Chondrocyte (in vitro differentiated cells): ENCODE results near the gene NR4A2. TPM values are rescaled to one million over a fixed set of nuclear protein-coding genes. Genes with fewer than 3 reads are reported as not detected.
A peak's percentile ranks its signal among the peaks of the same experiment; 100 is the strongest.

Experiments used
- DNase-seq: peaks from one replicate; pipeline ENCODE4 v3.0.0; 2021; ENCODE audit warnings: mixed read lengths, low spot score
- H3K27ac Mint-ChIP-seq: one replicate; pipeline ENCODE4 v1.8.0; 2021; ENCODE audit warnings: mild to moderate bottlenecking, moderate library complexity, mixed read lengths; ENCODE audit not compliant: unreplicated experiment
- H3K27me3 Mint-ChIP-seq: 2 replicates; pipeline ENCODE4 v1.8.0; 2021; ENCODE audit warnings: low read depth, mixed read lengths
- H3K36me3 Mint-ChIP-seq: 2 replicates; pipeline ENCODE4 v1.8.0; 2021; ENCODE audit warnings: low read depth, mixed read lengths
- H3K4me1 Mint-ChIP-seq: 2 replicates; pipeline ENCODE4 v1.8.0; 2021; ENCODE audit warnings: low read depth, mild to moderate bottlenecking, mixed read lengths
- H3K4me3 Mint-ChIP-seq: one replicate; pipeline ENCODE4 v1.8.0; 2021; ENCODE audit warnings: mild to moderate bottlenecking, moderate library complexity, mixed read lengths; ENCODE audit not compliant: unreplicated experiment
- H3K9me3 Mint-ChIP-seq: 2 replicates; pipeline ENCODE4 v1.8.0; 2021; ENCODE audit warnings: low read depth, mixed read lengths
- CTCF ChIP-seq: fragments of 200-600 bp; sonication (generic); IDR thresholded peaks from 2 replicates; pipeline ENCODE4 v1.5.0; 2021; ENCODE audit warnings: antibody characterized with exemption, mild to moderate bottlenecking, moderate library complexity
- total RNA-seq: library from RNA; stranded (reverse); gene quantifications from 3 replicates; pipeline ENCODE4 v1.2.1, GENCODE V29; 2021

The NR4A2 gene
- total RNA-seq, 1 donor from 2014 or later: 1.2 TPM

DNA sequence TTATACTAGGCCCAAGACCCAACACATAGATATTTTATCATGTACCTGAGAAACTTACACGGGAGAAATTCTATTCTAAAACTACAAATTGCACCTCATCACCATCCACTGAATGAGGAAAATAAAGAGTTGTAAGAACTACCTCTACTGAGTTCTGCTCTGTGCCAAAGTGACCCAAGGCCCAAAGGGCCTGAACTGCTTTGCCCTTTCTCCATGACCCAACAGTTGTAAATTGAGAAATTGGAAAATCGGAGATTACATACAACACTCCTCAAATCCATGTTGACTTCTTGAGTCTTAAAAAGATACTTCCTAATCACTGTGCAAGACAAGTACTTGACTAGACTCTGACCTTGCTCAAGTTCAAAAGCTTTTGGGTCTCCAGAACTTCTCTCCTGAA is 8.8 kb downstream of the NR4A2 start:
- H3K27me3 Mint-ChIP-seq: peaks cover 61% of the 10 kb centered on the region
- H3K4me3 Mint-ChIP-seq: no peak overlapping the region
- peaks cover 18% of the 10 kb centered on the region for H3K4me1 Mint-ChIP-seq
- H3K36me3 Mint-ChIP-seq: no peaks in the 10 kb centered on the region
- no peak for TF ChIP-seq CTCF
- no peak for DNase-seq
- H3K27ac Mint-ChIP-seq: no peak overlapping the region
- no peaks in the 10 kb centered on the region for H3K9me3 Mint-ChIP-seq

DNA sequence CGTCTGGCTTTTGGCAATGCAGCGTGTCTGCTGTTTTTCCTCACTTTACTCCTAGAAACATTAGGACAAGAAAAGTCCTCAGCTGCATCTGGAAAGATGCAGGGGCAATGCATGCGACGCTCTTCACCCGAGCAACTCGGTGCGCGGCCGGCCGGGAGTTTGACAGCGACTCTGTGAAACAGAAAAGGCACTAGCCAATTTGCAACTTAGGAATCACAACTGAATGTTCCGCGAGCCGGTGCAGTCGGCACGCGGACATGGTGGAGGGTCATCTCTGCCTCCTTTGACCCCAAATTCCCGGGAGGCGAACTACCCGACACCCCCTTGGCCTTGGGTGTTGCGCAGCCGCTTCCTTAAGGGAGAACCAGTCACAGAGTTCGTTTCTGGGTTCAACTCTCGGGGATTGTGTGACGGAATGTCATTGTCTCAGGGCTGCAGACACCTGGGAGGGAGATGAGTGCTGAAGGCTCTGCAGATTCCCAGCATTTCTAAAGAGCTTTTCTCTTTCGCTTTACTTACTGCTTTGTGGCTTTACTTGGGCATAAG is 9.8 kb downstream of the NR4A2 start:
- Mint-ChIP-seq H3K36me3 (no peaks in the 10 kb centered on the region), H3K4me3 (peak overlapping the region; percentile 22), H3K9me3 (no peaks in the 10 kb centered on the region), H3K27me3 (peaks cover 60% of the 10 kb centered on the region), H3K27ac (no peak overlapping the region), H3K4me1 (peaks cover 18% of the 10 kb centered on the region)
- TF ChIP-seq CTCF: no peak
- DNase-seq: peak; percentile 57

DNA sequence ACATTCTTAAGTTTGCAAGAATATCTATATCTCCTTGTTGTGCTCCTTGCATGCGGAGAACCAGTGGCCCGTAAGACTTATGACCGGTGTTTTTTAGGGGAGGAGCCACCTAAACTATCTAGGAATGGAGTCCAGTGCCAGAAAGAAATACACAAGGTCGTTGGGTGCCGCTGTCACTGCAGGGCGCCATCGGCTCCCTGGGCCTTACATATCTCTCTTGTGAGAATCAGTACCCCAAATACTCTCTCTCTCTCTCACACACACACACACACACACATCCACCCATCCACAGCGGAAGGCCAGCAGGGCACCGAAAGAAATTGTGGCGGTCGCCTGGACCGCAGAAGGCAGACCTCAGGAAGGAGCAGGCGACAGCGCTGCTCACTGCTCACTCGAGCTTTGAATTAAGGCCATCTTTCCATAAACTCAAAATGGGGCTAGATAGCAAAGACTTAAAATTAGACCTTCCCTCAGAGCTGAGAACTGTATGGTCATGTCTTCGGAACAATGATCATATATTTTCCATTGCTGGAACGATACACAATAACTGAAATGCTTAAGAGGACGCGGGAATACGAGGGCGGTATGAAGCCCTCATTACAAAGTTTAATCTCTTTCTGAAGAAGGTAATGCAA is 10.4 kb downstream of the NR4A2 start:
- TF ChIP-seq CTCF: no peak
- peaks cover 61% of the 10 kb centered on the region for H3K27me3 Mint-ChIP-seq
- DNase-seq: peak; percentile 39
- no peak overlapping the region for H3K4me3 Mint-ChIP-seq
- no peaks in the 10 kb centered on the region for H3K36me3 Mint-ChIP-seq
- peaks cover 18% of the 10 kb centered on the region for H3K4me1 Mint-ChIP-seq
- H3K27ac Mint-ChIP-seq: no peak overlapping the region
- no peaks in the 10 kb centered on the region for H3K9me3 Mint-ChIP-seq

DNA sequence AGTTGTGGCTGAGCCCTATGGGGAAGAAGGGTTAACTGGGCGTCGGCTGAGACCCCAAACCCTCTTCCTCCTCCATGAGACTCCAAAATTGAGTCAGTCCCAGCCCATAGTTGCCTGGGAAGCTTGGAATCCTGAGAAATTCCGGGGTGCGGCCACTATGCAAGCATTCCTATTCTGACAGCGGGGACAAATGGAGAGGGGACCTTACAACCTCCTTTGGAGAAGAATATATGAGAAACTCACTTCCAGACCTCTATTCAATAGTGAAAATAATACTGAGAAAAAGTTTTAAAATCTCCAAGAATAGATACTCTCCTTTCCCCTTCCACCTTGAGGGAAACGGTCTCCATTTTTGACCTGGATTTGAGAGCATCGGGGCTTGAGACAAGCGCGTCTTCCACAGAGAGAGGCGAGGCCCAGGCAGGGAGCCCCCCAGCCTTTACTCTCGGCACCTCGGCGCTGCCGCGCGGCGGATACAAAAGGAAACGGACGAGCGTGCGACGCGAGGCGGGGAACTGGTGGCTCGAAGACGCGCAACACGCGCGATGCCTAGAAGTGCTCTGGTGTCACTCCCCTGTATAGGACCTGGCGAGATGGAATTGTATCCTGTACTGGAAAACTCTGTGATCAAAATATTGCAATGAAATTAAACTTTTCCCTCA is 11.1 kb downstream of the NR4A2 start:
- H3K4me1 Mint-ChIP-seq: peaks cover 18% of the 10 kb centered on the region
- no peaks in the 10 kb centered on the region for H3K9me3 Mint-ChIP-seq
- H3K36me3 Mint-ChIP-seq: no peaks in the 10 kb centered on the region
- no peak for DNase-seq
- no peak overlapping the region for H3K27ac Mint-ChIP-seq
- TF ChIP-seq CTCF: no peak
- H3K27me3 Mint-ChIP-seq: peaks cover 55% of the 10 kb centered on the region
- H3K4me3 Mint-ChIP-seq: peak overlapping the region; percentile 57

DNA sequence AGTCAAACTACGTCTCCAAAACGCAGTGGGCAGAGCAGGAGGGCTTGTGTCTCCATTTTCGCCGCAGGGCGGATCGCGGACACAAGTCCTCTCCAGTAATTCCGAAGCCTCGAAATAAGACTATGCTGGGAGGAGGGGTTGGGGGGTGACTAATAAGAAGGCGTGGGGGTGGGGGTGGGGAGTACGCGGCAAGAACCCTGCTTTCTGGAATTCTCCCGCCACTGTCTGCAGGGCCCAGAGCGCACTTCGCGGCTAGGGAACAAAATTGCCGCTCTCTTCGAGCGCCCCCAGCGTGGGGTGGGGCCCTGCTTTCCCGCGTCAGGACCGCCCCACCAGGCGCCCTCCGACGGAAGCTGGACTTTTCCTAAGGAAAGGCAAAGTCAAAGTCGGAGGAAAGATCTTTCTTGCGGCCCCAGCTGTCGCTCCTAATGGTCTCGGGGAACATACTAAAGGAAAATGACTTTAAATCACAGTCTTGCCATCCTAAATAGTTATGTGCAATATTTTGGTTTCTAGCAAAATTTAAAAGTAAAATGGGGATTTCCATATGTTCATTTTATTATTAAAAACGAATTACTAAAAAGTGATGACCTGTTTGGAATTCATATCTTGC is 11.9 kb downstream of the NR4A2 start:
- H3K36me3 Mint-ChIP-seq: no peaks in the 10 kb centered on the region
- no peak overlapping the region for H3K27ac Mint-ChIP-seq
- H3K27me3 Mint-ChIP-seq: peaks cover 52% of the 10 kb centered on the region
- H3K9me3 Mint-ChIP-seq: no peaks in the 10 kb centered on the region
- no peak for DNase-seq
- peak overlapping the region; percentile 65 for H3K4me3 Mint-ChIP-seq
- TF ChIP-seq CTCF: no peak
- peaks cover 18% of the 10 kb centered on the region for H3K4me1 Mint-ChIP-seq
